HT-29 (cell line): ENCODE results near the gene SAMD4B. TPM values are rescaled to one million over a fixed set of nuclear protein-coding genes. Genes with fewer than 3 reads are reported as not detected.

ENCODE experiments used
- DNase-seq: peaks from one replicate; pipeline ENCODE4 v3.0.0-alpha.2; 2015; ENCODE audit warnings: low spot score
- total RNA-seq: library from RNA; depleted of rRNA; stranded (reverse); fragments of >200 nt; shearing (Covaris generic); gene quantifications from 2 replicates; pipeline ENCODE4 v1.2.3, GENCODE V29; 2014

SAMD4B gene
- total RNA-seq, 1 experiment from 2014 or later: 230 TPM

- DNase-seq: peak; percentile 90
Measured at GRCh38 chr19:39390451-39390750, 48.2 kb downstream of the SAMD4B start.

GRCh38 chr19:39390751-39391437 lies 48.7 kb downstream of the SAMD4B start, which contains the start of the genes MED29 and PAF1:
Gene MED29, plus strand, starts transcription at chr19:39391378. Its CDS starts 45 bp downstream, at chr19:39391423.
Gene PAF1, minus strand, starts transcription at chr19:39391106. Its CDS starts 242 bp downstream, at chr19:39390864.
- peak; percentile 100 for DNase-seq

- peak; percentile 99 for DNase-seq
Measured at GRCh38 chr19:39397360-39398296, 55.4 kb downstream of the SAMD4B start.

- DNase-seq: peak; percentile 95
Measured at GRCh38 chr19:39398297-39398864, 56.2 kb downstream of the SAMD4B start.

GRCh38 chr19:39399668-39400050 lies 57.4 kb downstream of the SAMD4B start:
- no peak for DNase-seq

- DNase-seq: no peak
Measured at GRCh38 chr19:39400061-39400460, 57.8 kb downstream of the SAMD4B start.

- DNase-seq: no peak
Measured at GRCh38 chr19:39401070-39401548, 58.9 kb downstream of the SAMD4B start.

- DNase-seq: peak; percentile 95
Measured at GRCh38 chr19:39401549-39402345, 59.5 kb downstream of the SAMD4B start.

GRCh38 chr19:39402346-39403300 lies 60.4 kb downstream of the SAMD4B start:
- DNase-seq: peak; percentile 91

GRCh38 chr19:39403331-39404312 lies 61.4 kb downstream of the SAMD4B start:
- DNase-seq: peak; percentile 98

GRCh38 chr19:39405261-39405957 lies 63.2 kb downstream of the SAMD4B start:
- DNase-seq: no peak

GRCh38 chr19:39405958-39406655 lies 63.9 kb downstream of the SAMD4B start:
- DNase-seq: no peak

- DNase-seq: peak; percentile 95
Measured at GRCh38 chr19:39406656-39407409, 64.6 kb downstream of the SAMD4B start, which contains the start of gene ZFP36. Gene ZFP36, plus strand, starts transcription at chr19:39406847. Its CDS starts 58 bp downstream, at chr19:39406905.

GRCh38 chr19:39407410-39407659 lies 65.1 kb downstream of the SAMD4B start:
- no peak for DNase-seq

GRCh38 chr19:39407660-39408391 lies 65.6 kb downstream of the SAMD4B start:
- peak; percentile 94 for DNase-seq
